C4-2B (cell line): ENCODE data around the gene SYNE2.

ENCODE experiments used
- ZFX ChIP-seq: fragments of 450-650 bp; IDR thresholded peaks from 2 replicates; pipeline ENCODE4 v1.6.1; 2017
- TF ChIP-seq, protein P1 (sequence below): fragments of 450-650 bp; conservative IDR thresholded peaks from 2 replicates; pipeline ENCODE4 v1.5.1; 2017; ENCODE audit warnings: mild to moderate bottlenecking

DNA sequence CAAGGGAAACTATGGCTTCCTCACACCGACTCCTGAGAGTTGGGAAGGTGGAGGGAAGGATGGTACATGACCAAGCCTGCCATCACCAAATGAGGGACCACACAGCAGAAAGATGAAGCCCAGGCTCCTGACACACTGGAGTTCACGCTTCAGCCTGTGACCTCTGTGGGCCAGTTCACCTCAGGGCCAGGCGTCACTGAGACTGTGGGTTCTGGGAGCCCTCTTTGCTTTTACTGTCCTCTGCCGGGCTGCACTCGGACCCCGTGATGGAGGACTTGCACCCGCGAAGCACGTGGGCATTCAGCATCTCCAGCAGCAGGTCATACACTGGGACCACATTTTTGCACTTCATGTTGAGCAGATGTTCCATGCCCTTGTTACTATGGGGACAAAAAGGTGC is 380.1 kb downstream of the SYNE2 start:
- TF ChIP-seq, protein P1, sequence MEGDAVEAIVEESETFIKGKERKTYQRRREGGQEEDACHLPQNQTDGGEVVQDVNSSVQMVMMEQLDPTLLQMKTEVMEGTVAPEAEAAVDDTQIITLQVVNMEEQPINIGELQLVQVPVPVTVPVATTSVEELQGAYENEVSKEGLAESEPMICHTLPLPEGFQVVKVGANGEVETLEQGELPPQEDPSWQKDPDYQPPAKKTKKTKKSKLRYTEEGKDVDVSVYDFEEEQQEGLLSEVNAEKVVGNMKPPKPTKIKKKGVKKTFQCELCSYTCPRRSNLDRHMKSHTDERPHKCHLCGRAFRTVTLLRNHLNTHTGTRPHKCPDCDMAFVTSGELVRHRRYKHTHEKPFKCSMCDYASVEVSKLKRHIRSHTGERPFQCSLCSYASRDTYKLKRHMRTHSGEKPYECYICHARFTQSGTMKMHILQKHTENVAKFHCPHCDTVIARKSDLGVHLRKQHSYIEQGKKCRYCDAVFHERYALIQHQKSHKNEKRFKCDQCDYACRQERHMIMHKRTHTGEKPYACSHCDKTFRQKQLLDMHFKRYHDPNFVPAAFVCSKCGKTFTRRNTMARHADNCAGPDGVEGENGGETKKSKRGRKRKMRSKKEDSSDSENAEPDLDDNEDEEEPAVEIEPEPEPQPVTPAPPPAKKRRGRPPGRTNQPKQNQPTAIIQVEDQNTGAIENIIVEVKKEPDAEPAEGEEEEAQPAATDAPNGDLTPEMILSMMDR, result no peak
- TF ChIP-seq ZFX, result no peak
